K562 (cell line): Measurements from ENCODE around the gene DCLK1. TPM values are rescaled to one million over a fixed set of nuclear protein-coding genes. Genes with fewer than 3 reads are reported as not detected.

ENCODE experiments used
- ATAC-seq: fragments of 200-7000 bp; cut with Tn5 transposase; 3 replicates; pipeline ENCODE4 v1.9.1; 2020; ENCODE audit warnings: moderate library complexity
- BruUV-seq: library from RNA; stranded (reverse); fragments of 400-500 nt; replicated peaks from 2 replicates; lab custom pipeline; 2021; lab: Mats Ljungman, UMichigan
- CTCF ChIA-PET: fragments of 300-600 bp; formaldehyde crosslinking; extraction: SDS; loops from one replicate; lab custom pipeline; 2021; ENCODE audit warnings: low intra/inter-chr PET ratio; lab: Yijun Ruan, JAX
- POLR2A ChIA-PET: fragments of 300-600, 350-650 bp; sonication (Branson Sonifier 250); formaldehyde crosslinking; extraction: SDS; loops from one replicate; lab custom pipeline; 2021; ENCODE audit warnings: antibody characterized with exemption, inconsistent platforms; lab: Yijun Ruan, JAX
- DNase-seq, 4 experiments: peaks; one replicate each; pipeline versions ENCODE4 v3.0.0 to v3.0.0-alpha.2; 2011 to 2018; ENCODE audit warnings: low spot score in 3 of 4, mixed read lengths in 3 of 4; ENCODE audit errors: extremely low read depth in 1 of 4
- FAIRE-seq: peaks from 2 replicates; lab custom pipeline; 2011; peaks lifted over from hg19 to GRCh38; lab: Jason Lieb, UNC
- H2AFZ ChIP-seq: 2 replicates; pipeline ENCODE4 v1.6.0; 2011; ENCODE audit warnings: low read depth, low read length, control low read depth, inconsistent platforms
- H3K27ac ChIP-seq: fragments of 200-600 bp; 3 replicates; pipeline ENCODE4 v1.8.0; 2011; ENCODE audit warnings: low read depth, mild to moderate bottlenecking, control low read depth, inconsistent platforms, low read length, moderate library complexity, mixed read lengths; ENCODE audit errors: extremely low read depth
- H3K27me3 ChIP-seq, 2 experiments: fragments of 300-600 bp in 1 of 2; 2 replicates in 1 of 2; 3 replicates in 1 of 2; pipeline versions ENCODE4 v1.6.0 to v1.8.0; 2011; ENCODE audit warnings: inconsistent platforms in 2 of 2, low read length in 2 of 2, mild to moderate bottlenecking in 1 of 2, mixed read lengths in 1 of 2, moderate library complexity in 1 of 2; ENCODE audit not compliant: control insufficient read depth in 2 of 2, insufficient read depth in 2 of 2
- H3K36me3 ChIP-seq: fragments of 300-600 bp; 3 replicates; pipeline ENCODE4 v1.8.0; 2011; ENCODE audit warnings: mild to moderate bottlenecking, low read length, inconsistent platforms; ENCODE audit not compliant: control insufficient read depth, insufficient read depth
- H3K4me1 ChIP-seq, 2 experiments: fragments of 200-600 bp in 1 of 2; replicated peaks in 1 of 2; 2 replicates in 1 of 2; 3 replicates in 1 of 2; pipeline versions ENCODE4 v1.5.1 to v1.8.0; 2011; ENCODE audit warnings: inconsistent platforms in 2 of 2, low read length in 2 of 2, mild to moderate bottlenecking in 1 of 2, mixed read lengths in 1 of 2, moderate library complexity in 1 of 2; ENCODE audit not compliant: control insufficient read depth in 2 of 2, insufficient read depth in 2 of 2
- H3K4me2 ChIP-seq: 2 replicates; pipeline ENCODE4 v1.6.1; 2011; ENCODE audit warnings: low read length, control low read depth, inconsistent platforms, mixed read lengths; ENCODE audit not compliant: insufficient read depth
- H3K4me3 ChIP-seq: fragments of 200-600 bp; sonication (generic), shearing (Covaris generic); 2 replicates; pipeline ENCODE4 v1.5.1; 2016; ENCODE audit warnings: control low read depth, inconsistent platforms
- H3K79me2 ChIP-seq: fragments of 200-600 bp; 3 replicates; pipeline ENCODE4 v1.8.0; 2011; ENCODE audit warnings: low read length, inconsistent platforms; ENCODE audit not compliant: control insufficient read depth, insufficient read depth
- H3K9ac ChIP-seq, 2 experiments: 2 replicates each; pipeline versions ENCODE4 v1.6.0 to v1.6.1; 2011; ENCODE audit warnings: low read depth in 2 of 2, low read length in 2 of 2, control low read depth in 1 of 2, inconsistent platforms in 1 of 2, mild to moderate bottlenecking in 1 of 2, mixed read lengths in 1 of 2; ENCODE audit not compliant: insufficient read depth in 1 of 2
- H3K9me1 ChIP-seq: one replicate; pipeline ENCODE4 v1.6.0; 2011; ENCODE audit warnings: inconsistent platforms, mild to moderate bottlenecking, low read length, moderate library complexity; ENCODE audit not compliant: control insufficient read depth, insufficient read depth
- H3K9me3 ChIP-seq: replicated peaks from 2 replicates; pipeline ENCODE4 v1.5.1; 2011; ENCODE audit warnings: low read depth, low read length, inconsistent platforms; ENCODE audit not compliant: control insufficient read depth, insufficient read depth
- H4K20me1 ChIP-seq: replicated peaks from 2 replicates; pipeline ENCODE4 v1.6.1; 2011; ENCODE audit warnings: low read length, inconsistent platforms, mixed read lengths; ENCODE audit not compliant: control insufficient read depth, insufficient read depth
- AFF4 ChIP-seq: sonication (generic); formaldehyde crosslinking; IDR thresholded peaks from 2 replicates; pipeline ENCODE4 v1.8.0; 2023; ENCODE audit warnings: mild to moderate bottlenecking, missing genetic modification reagents
- CBFB ChIP-seq: sonication (generic); formaldehyde crosslinking; IDR thresholded peaks from 2 replicates; pipeline ENCODE4 v1.4.0; 2020; ENCODE audit warnings: mild to moderate bottlenecking, missing genetic modification reagents
- CHCHD3 ChIP-seq: fragments of 250-450 bp; sonication (Bioruptor Pico); IDR thresholded peaks from 2 replicates; pipeline ENCODE4 v2.1.2; 2022; ENCODE audit warnings: mild to moderate bottlenecking
- CHD2 ChIP-seq: IDR thresholded peaks from 2 replicates; pipeline ENCODE4 v1.6.1; 2011; ENCODE audit warnings: low read depth, low read length
- PHF21A ChIP-seq: fragments of 450-650 bp; IDR thresholded peaks from 2 replicates; pipeline ENCODE4 v1.6.1; 2017; ENCODE audit warnings: low read depth, borderline replicate concordance
- ZSCAN29 ChIP-seq: fragments of 450-650 bp; IDR thresholded peaks from 2 replicates; pipeline ENCODE4 v1.6.1; 2017
- WGBS: fragments of 100-300 bp; shearing (Covaris generic); methylation state at CpG from one replicate; pipeline ENCODE4 v1.1.6; 2016; ENCODE audit warnings: low coverage, mixed read lengths; ENCODE audit not compliant: insufficient coverage; ENCODE audit errors: missing lambda C conversion rate; 5-methylcytosine and 5-hydroxymethylcytosine counted together
- in situ Hi-C: fragments of 300-500 bp; cut with MboI; formaldehyde crosslinking; loops from 4 replicates; pipeline ENCODE4 v1.15.0; 2018; ENCODE audit warnings: inconsistent platforms, mixed read lengths
- intact Hi-C: fragments of 100-400 bp; cut with micrococcal nuclease; formaldehyde crosslinking; loops from 2 replicates; pipeline ENCODE4 v1.14.2; 2022
- polyA plus RNA-seq, 8 experiments: library from polyadenylated mRNA; depleted of rRNA in 4 of 8; stranded (reverse) in 5 of 8; unstranded in 3 of 8; fragments of >200 nt; fragmentation: Nextera tagmentation in 2 of 8; fragmentation: Illumina TruSeq in 1 of 8; extraction: Ambion mirVana in 2 of 8; extraction: Trizol in 1 of 8; gene quantifications; 2 replicates each; pipeline versions ENCODE4 v1.2.1 to v1.2.3, GENCODE V29; 2011 to 2014; ENCODE audit warnings: inconsistent platforms in 1 of 8, missing spikeins in 1 of 8
- total RNA-seq, 7 experiments: library from RNA; depleted of rRNA in 6 of 7; stranded (reverse); fragments of >200 nt in 6 of 7; fragmentation: Illumina TruSeq in 2 of 7; extraction: Trizol in 2 of 7; gene quantifications; 2 replicates each; pipeline versions ENCODE4 v1.2.1 to v1.2.3, GENCODE V29; 2011 to 2021; ENCODE audit warnings: low replicate concordance in 1 of 7
- TF ChIP-seq, protein P1 (sequence below): IDR thresholded peaks from 2 replicates; pipeline ENCODE4 v1.6.1; 2011; ENCODE audit warnings: borderline replicate concordance, low read depth, mild to moderate bottlenecking, moderate library complexity, low read length; ENCODE audit not compliant: insufficient read depth, poor library complexity, severe bottlenecking
- TF ChIP-seq, protein P2 (sequence below): IDR thresholded peaks from 2 replicates; pipeline ENCODE4 v1.6.1; 2011; ENCODE audit not compliant: insufficient read length; ENCODE audit errors: extremely low read depth

DCLK1 gene
- total and polyA plus RNA-seq, 9 of the 15 experiments (the other 6 are each of a cell fraction or from before 2014, with no cell fraction given): 0.07 TPM; not detected in 8

DNA sequence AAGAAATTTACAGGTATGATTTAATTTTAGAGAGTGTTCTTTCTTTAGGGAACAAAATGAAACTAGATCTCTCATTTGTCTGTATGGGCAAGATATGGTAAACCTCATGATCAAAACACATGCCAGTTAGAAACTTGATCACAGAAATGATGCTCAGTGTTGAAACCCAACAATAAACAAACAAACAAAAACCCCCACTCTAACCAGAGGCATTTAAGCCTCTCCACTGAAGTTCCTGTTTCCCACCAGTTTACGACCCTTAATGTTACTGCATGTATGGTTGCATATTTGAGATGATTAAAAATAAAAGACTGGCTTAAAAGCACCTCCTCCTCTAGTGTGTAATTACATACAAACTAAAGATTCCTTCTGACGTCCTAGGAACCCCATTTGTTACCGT is 361.4 kb downstream of the DCLK1 start:
- no peak for ATAC-seq
- no TSS peak for BruUV-seq
- 4% methylated on average over 3 of the region's 3 CpGs for WGBS
- intact Hi-C loops: no loop called here
- Histone ChIP-seq H3K9ac (no peak overlapping the region), H3K27ac (no peak overlapping the region), H3K4me2 (no peak overlapping the region), H3K4me1 (no peaks in the 10 kb centered on the region), H3K79me2 (no peaks in the 10 kb centered on the region), H4K20me1 (no peaks in the 10 kb centered on the region), H2AFZ (no peak overlapping the region), H3K9me3 (no peaks in the 10 kb centered on the region), H3K9me1 (no peaks in the 10 kb centered on the region), H3K36me3 (no peaks in the 10 kb centered on the region), H3K27me3 (no peaks in the 10 kb centered on the region), H3K4me3 (no peak overlapping the region)
- ChIA-PET CTCF (no interaction called here), POLR2A (no interaction called here)
- no peak for DNase-seq
- FAIRE-seq: no peak
- in situ Hi-C loops: no loop called here
- TF ChIP-seq, protein P1, sequence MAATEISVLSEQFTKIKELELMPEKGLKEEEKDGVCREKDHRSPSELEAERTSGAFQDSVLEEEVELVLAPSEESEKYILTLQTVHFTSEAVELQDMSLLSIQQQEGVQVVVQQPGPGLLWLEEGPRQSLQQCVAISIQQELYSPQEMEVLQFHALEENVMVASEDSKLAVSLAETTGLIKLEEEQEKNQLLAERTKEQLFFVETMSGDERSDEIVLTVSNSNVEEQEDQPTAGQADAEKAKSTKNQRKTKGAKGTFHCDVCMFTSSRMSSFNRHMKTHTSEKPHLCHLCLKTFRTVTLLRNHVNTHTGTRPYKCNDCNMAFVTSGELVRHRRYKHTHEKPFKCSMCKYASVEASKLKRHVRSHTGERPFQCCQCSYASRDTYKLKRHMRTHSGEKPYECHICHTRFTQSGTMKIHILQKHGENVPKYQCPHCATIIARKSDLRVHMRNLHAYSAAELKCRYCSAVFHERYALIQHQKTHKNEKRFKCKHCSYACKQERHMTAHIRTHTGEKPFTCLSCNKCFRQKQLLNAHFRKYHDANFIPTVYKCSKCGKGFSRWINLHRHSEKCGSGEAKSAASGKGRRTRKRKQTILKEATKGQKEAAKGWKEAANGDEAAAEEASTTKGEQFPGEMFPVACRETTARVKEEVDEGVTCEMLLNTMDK: no peak
- TF ChIP-seq CHD2 (no peak), CBFB (CRISPR knock-in tag) (no peak), ZSCAN29 (no peak), PHF21A (no peak), CHCHD3 (CRISPR knock-in tag) (no peak), AFF4 (CRISPR knock-in tag) (no peak)
- TF ChIP-seq, protein P2, sequence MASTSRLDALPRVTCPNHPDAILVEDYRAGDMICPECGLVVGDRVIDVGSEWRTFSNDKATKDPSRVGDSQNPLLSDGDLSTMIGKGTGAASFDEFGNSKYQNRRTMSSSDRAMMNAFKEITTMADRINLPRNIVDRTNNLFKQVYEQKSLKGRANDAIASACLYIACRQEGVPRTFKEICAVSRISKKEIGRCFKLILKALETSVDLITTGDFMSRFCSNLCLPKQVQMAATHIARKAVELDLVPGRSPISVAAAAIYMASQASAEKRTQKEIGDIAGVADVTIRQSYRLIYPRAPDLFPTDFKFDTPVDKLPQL: no peak
